GM19238 (cell line): Measurements from ENCODE around the gene CHST11.
"Not testable (repeated sequence)": the region's sequence is repeated elsewhere in the genome, so short reads cannot be mapped to it uniquely, and the experiment has no call there.

ENCODE experiments used
- DNase-seq: peaks from one replicate; pipeline ENCODE4 v3.0.0; 2011; ENCODE audit warnings: low spot score; ENCODE audit not compliant: insufficient read length

Gene CHST11

GRCh38 chr12:104796475-104796862 lies 339.7 kb downstream of the CHST11 start:
- no peak for DNase-seq

- no peak for DNase-seq
Observed at GRCh38 chr12:104799458-104799857, 342.7 kb downstream of the CHST11 start.

DNA sequence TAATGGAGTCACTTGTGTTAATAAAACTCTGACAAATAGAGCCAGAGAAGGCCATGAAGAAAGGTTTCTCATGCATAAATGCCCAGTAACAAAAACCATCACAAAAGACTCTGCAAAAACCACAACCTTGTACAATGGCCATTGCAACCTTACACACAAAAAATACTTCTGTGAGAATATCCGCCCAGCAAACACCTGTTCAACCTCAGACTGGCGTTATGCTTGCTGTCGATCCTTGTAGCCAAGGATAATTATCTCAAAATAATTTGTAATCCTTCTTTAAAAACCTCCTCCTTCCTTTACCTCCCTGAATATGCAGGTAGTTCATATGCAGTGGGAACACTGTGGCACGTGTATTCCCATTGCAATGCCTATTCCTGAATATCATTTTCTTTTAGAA lies 344.3 kb downstream of the CHST11 start:
- DNase-seq = no peak

DNA sequence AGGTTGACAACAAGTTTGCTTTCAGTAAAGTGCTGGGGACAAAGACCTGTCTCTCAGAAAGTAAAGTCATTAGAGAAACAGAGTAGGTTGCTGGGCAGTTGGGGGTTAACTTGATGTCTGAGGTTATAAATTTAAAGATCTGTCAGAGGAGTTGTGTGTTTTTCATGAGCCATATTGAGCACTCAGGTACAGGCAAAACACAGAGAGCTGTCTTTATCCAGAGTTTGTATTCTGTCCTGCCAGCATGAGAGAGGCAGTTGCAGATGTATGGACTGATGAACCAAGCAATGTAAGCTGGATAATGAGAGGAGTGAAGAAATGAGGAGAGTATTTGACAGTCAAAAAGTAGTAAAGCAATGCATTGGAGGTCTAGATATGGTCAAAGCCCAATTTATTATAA lies 344.7 kb downstream of the CHST11 start:
- DNase-seq = no peak

DNA sequence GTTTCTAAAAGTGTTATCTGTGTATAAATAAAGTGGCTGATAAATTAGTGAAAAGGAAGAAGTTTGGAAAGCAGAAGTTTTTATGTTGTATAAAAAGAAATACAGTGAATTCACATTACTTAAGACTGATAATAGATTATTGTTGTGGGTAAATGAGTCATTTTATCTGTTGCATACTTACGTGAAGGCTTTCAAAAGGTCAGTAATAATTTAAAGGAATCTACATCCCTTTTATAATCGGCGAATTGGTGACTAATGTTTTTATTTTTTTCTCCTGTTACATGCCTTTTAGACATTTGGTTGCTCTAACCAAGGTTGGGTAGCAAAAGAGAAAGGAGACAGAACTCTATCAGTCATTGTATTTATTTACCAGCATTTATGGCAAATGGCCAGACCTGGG lies 345.5 kb downstream of the CHST11 start:
- no peak for DNase-seq

DNA sequence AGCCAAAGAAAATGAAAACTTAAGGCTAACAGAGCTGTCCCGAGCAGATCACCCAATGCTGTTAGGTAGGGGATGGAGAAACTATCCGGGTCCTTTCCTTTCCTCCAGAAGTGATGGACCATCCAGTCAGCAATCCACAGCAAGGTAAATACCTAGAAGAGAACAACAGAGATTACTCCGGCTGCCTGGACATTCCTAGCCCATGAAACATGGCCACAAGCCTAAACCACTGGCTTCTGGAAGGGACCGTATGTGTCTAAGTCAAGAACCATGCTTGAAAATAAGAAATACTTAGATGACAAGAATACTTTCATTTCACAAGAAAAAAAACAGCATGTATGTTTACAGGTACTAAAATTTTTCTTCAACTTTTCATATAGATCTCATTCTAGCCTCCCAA lies 348.4 kb downstream of the CHST11 start:
- no peak for DNase-seq

DNA sequence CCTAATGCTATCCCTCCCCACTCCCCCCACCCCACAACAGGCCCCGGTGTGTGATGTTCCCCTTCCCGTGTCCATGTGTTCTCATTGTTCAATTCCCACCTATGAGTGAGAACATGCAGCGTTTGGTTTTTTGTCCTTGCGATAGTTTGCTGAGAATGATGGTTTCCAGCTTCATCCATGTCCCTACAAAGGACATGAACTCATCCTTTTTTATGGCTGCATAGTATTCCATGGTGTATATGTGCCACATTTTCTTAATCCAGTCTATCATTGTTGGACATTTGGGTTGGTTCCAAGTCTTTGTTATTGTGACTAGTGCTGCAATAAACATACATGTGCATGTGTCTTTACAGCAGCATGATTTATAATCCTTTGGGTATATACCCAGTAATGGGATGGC lies 349.4 kb downstream of the CHST11 start:
- DNase-seq = not testable (repeated sequence)

DNA sequence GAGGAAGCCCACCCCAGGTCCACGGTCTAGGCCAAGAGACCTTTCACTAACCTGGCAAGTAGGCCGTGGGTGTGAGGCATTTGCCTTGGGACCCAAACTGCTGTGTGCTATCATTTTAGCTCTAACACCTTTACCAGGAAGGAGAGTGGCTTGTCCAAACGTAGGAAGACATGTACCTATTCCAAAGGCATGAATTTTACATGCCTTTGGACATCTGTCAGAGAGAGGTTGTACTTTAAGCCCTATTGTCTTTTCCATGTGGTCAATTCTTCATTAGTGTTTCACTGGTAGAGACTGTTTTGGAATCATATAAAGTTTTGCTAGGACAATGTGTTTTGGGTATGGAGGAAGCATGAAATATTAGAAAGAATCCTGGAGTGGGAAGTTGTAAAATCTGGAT lies 352.5 kb downstream of the CHST11 start:
- DNase-seq = no peak

- no peak for DNase-seq
Observed at GRCh38 chr12:104809706-104810385, 353.1 kb downstream of the CHST11 start.
